GM20431 (cell line): ENCODE measurements around the gene RUFY1.
"Not testable (repeated sequence)": the region's sequence is repeated elsewhere in the genome, so short reads cannot be mapped to it uniquely, and the experiment has no call there.

Source experiments
- in situ Hi-C: fragments of 300-500 bp; cut with MseI, MboI; formaldehyde crosslinking; loops from one replicate; pipeline ENCODE4 v1.15.0; 2020; ENCODE audit warnings: low sequenced_read_pairs; ENCODE audit not compliant: unreplicated experiment

RUFY1 gene

GRCh38 chr5:179533907-179534306 is 16.4 kb upstream of the RUFY1 start:
- in situ Hi-C loops = no loop called here

- in situ Hi-C loops = no loop called here
Measured at GRCh38 chr5:179534431-179534830, 15.9 kb upstream of the RUFY1 start.

- in situ Hi-C loops = no loop called here
Measured at GRCh38 chr5:179536676-179537075, 13.7 kb upstream of the RUFY1 start.

- in situ Hi-C loops = no loop called here
Measured at GRCh38 chr5:179542170-179542569, 8.2 kb upstream of the RUFY1 start.

- in situ Hi-C loops = not testable (repeated sequence)
Measured at GRCh38 chr5:179543275-179543674, 7.1 kb upstream of the RUFY1 start.

GRCh38 chr5:179553006-179553405 is 2.7 kb downstream of the RUFY1 start:
- in situ Hi-C loops = no loop called here

- in situ Hi-C loops = no loop called here
Measured at GRCh38 chr5:179553875-179554274, 3.5 kb downstream of the RUFY1 start.

- in situ Hi-C loops = no loop called here
Measured at GRCh38 chr5:179554981-179555380, 4.6 kb downstream of the RUFY1 start.

GRCh38 chr5:179558261-179558799 is 8.0 kb downstream of the RUFY1 start:
- in situ Hi-C loops = not testable (repeated sequence)

- in situ Hi-C loops = no loop called here
Measured at GRCh38 chr5:179558932-179559283, 8.6 kb downstream of the RUFY1 start.

GRCh38 chr5:179559284-179560252 is 9.2 kb downstream of the RUFY1 start:
- in situ Hi-C loops = no loop called here

- in situ Hi-C loops = no loop called here
Measured at GRCh38 chr5:179564526-179564925, 14.2 kb downstream of the RUFY1 start.

GRCh38 chr5:179568721-179569120 is 18.4 kb downstream of the RUFY1 start:
- in situ Hi-C loops = no loop called here

GRCh38 chr5:179572386-179572785 is 22.0 kb downstream of the RUFY1 start:
- in situ Hi-C loops = no loop called here

GRCh38 chr5:179577286-179577960 is 27.1 kb downstream of the RUFY1 start:
- in situ Hi-C loops = no loop called here

- in situ Hi-C loops = no loop called here
Measured at GRCh38 chr5:179585941-179586401, 35.6 kb downstream of the RUFY1 start.

GRCh38 chr5:179588166-179588565 is 37.8 kb downstream of the RUFY1 start:
- in situ Hi-C loops = no loop called here

GRCh38 chr5:179595916-179596315 is 45.6 kb downstream of the RUFY1 start:
- in situ Hi-C loops = no loop called here

- in situ Hi-C loops = no loop called here
Measured at GRCh38 chr5:179596421-179596820, 46.1 kb downstream of the RUFY1 start.

- in situ Hi-C loops = no loop called here
Measured at GRCh38 chr5:179599100-179599499, 48.7 kb downstream of the RUFY1 start.

GRCh38 chr5:179599566-179599965 is 49.2 kb downstream of the RUFY1 start:
- in situ Hi-C loops = no loop called here
